ENCODE measurements around the gene GSTO2.

Gene GSTO2

GRCh38 chr10:104281694-104282093 lies 12.7 kb downstream of the GSTO2 start:
- no peak for DNase-seq (ENCODE audit: low spot score)

GRCh38 chr10:104284846-104285245 lies 15.9 kb downstream of the GSTO2 start:
- no peak for DNase-seq (ENCODE audit: low spot score)

- no peak for DNase-seq (ENCODE audit: low spot score)
Observed at GRCh38 chr10:104286939-104287338, 18.0 kb downstream of the GSTO2 start.

GRCh38 chr10:104288355-104288754 lies 19.4 kb downstream of the GSTO2 start:
- no peak for DNase-seq (ENCODE audit: low spot score)

- peak; percentile 74 for DNase-seq (ENCODE audit: low spot score)
Observed at GRCh38 chr10:104291439-104291951, 22.5 kb downstream of the GSTO2 start.

- no peak for DNase-seq (ENCODE audit: low spot score)
Observed at GRCh38 chr10:104293011-104293410, 24.0 kb downstream of the GSTO2 start.

GRCh38 chr10:104293781-104294321 lies 24.9 kb downstream of the GSTO2 start:
- DNase-seq (ENCODE audit: low spot score): no peak

GRCh38 chr10:104296687-104297436 lies 27.9 kb downstream of the GSTO2 start:
- no peak for DNase-seq (ENCODE audit: low spot score)

- no peak for DNase-seq (ENCODE audit: low spot score)
Observed at GRCh38 chr10:104297697-104298660, 29.0 kb downstream of the GSTO2 start.

- no peak for DNase-seq (ENCODE audit: low spot score)
Observed at GRCh38 chr10:104299031-104299904, 30.3 kb downstream of the GSTO2 start.

- DNase-seq (ENCODE audit: low spot score): peak; percentile 67
Observed at GRCh38 chr10:104300002-104300735, 31.2 kb downstream of the GSTO2 start.

- DNase-seq (ENCODE audit: low spot score): peak; percentile 82
Observed at GRCh38 chr10:104300736-104301292, 31.8 kb downstream of the GSTO2 start.

- no peak for DNase-seq (ENCODE audit: low spot score)
Observed at GRCh38 chr10:104301907-104302690, 33.1 kb downstream of the GSTO2 start.

- no peak for DNase-seq (ENCODE audit: low spot score)
Observed at GRCh38 chr10:104303594-104304355, 34.8 kb downstream of the GSTO2 start.

GRCh38 chr10:104304356-104304745 lies 35.4 kb downstream of the GSTO2 start:
- DNase-seq (ENCODE audit: low spot score): no peak

GRCh38 chr10:104304927-104305326 lies 35.9 kb downstream of the GSTO2 start:
- no peak for DNase-seq (ENCODE audit: low spot score)

- DNase-seq (ENCODE audit: low spot score): no peak
Observed at GRCh38 chr10:104306897-104307296, 37.9 kb downstream of the GSTO2 start.

- no peak for DNase-seq (ENCODE audit: low spot score)
Observed at GRCh38 chr10:104307576-104308438, 38.8 kb downstream of the GSTO2 start.

All from hepatic stellate cell (primary cell).